Activated CD8-positive, alpha-beta memory T cell treated with anti-CD3 and anti-CD28 coated beads, Interleukin-2, amount 50 U/mL, for 1 hour (primary cell): ENCODE measurements around the gene BRAT1.
"Not testable (repeated sequence)": the region's sequence is repeated elsewhere in the genome, so short reads cannot be mapped to it uniquely, and the experiment has no call there.

Experiments
- DNase-seq: peaks from one replicate; pipeline ENCODE4 v3.0.0-alpha.2; 2020; ENCODE audit errors: extremely low read depth

BRAT1 gene

DNA sequence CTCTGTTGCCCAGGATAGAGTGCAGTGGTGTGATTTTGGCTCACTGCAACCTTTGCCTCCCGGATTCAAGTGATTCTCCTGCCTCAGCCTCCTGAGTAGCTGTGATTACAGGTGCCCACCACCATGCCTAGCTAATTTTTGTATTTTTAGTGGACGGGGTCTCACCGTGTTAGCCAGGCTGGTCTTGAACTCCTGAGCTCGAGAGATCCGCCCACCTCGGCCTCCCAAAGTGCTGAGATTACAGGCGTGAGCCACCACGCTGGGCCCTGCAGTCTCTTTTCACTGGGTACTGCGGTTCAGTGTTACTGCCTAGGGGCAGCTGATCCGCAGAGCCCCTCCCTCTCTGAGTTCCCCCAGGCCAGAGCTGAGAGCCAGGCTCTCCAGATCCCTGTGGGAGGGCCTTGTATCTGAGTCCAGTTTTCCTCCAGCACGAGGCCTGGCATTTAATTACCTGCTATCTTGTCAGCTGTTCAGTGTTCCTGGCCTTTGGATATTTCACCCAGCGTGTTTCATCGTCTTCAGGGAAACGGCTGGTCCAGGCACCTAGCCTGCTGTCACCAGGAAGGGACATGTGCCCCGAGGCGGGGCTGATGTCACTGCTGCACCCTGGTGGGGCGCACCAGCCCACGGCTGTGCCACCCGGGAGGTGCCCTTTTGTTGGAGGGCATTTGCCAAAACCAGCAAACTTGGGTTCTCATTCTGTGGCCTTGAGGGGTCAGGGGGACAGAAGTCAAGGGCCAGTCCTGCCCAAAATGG, 19.3 kb downstream of the BRAT1 start:
- DNase-seq, result not testable (repeated sequence)

DNA sequence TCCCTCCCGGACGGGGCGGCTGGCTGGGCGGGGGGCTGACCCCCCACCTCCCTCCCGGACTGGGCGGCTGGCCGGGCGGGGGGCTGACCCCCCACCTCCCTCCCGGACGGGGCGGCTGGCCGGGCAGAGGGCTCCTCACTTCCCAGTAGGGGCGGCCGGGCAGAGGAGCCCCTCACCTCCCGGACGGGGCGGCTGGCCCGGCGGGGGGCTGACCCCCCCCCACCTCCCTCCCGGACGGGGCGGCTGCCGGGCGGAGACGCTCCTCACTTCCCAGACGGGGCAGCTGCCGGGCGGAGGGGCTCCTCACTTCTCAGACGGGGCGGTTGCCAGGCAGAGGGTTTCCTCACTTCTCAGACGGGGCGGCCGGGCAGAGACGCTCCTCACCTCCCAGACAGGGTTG, 21.1 kb downstream of the BRAT1 start:
- not testable (repeated sequence) for DNase-seq

DNA sequence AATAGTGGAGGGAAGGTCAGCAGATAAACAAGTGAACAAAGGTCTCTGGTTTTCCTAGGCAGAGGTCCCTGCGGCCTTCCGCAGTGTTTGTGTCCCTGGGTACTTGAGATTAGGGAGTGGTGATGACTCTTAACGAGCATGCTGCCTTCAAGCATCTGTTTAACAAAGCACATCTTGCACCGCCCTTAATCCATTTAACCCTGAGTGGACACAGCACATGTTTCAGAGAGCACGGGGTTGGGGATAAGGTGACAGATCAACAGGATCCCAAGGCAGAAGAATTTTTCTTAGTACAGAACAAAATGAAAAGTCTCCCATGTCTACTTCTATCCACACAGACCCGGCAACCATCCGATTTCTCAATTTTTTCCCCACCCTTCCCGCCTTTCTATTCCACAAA, 21.8 kb downstream of the BRAT1 start:
- not testable (repeated sequence) for DNase-seq

DNA sequence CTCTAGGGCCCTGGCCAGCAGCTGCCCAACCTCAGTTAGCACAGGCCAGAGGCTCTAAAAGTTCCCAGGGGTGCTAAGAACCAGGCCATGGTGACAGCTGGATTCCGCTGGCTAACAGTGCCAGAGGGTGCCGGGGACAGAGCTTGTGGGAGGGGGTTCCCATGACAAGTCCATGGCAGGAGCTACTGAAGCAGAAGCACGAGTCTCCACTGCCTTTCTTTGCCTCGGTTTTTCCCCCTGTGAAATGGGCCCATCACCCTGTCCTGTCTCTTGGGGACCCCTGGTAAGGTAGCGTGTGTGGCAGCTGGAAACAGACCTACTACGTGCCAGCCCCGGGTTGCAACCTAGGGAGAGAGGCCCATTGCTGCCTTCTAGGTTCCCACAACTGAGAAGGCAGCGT, 22.5 kb downstream of the BRAT1 start:
- not testable (repeated sequence) for DNase-seq

DNA sequence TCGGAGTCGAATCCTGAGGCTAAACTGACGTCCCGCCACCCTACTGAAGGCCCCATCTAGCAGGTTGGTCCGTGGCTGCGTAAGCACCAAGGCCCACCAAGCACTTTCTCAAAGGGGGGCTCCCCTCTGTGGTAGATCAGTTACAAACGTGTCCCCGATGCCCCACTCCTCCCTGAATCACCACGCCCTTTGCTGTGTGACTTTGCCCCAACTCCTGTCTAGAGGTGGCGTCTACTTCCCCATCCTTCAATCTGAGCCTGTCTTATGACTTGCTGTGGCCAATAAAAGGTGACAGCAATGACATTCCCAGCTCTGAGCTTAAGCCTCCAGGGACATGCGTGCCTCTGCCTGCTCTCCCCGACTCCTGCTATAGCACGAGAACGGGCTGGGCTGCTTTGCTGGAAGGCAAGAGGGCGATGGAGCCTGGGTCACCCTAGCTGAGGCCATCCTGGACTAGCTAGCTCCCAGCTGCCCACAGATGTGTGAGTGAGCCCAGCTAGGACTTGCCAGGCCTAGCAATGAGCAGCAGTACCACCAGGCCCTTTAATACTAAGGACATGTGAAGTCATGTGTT, 23.0 kb downstream of the BRAT1 start:
- DNase-seq, result not testable (repeated sequence)

DNA sequence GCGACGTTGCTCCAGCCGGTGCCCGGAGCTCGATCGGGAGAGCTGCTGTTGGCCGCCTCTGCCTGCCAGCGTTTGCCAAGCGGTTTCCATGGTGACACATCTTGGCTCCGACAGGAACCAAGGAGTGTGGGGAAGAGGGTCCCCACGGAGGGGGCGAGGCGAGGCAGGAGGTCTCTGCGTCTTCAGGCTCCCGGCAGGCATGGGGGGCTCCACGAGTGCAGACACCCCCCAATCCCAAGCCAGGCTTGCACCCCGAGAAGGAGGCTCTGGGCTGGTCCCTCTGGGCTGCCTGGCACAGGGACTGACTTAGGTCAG, 23.6 kb downstream of the BRAT1 start:
- not testable (repeated sequence) for DNase-seq

DNA sequence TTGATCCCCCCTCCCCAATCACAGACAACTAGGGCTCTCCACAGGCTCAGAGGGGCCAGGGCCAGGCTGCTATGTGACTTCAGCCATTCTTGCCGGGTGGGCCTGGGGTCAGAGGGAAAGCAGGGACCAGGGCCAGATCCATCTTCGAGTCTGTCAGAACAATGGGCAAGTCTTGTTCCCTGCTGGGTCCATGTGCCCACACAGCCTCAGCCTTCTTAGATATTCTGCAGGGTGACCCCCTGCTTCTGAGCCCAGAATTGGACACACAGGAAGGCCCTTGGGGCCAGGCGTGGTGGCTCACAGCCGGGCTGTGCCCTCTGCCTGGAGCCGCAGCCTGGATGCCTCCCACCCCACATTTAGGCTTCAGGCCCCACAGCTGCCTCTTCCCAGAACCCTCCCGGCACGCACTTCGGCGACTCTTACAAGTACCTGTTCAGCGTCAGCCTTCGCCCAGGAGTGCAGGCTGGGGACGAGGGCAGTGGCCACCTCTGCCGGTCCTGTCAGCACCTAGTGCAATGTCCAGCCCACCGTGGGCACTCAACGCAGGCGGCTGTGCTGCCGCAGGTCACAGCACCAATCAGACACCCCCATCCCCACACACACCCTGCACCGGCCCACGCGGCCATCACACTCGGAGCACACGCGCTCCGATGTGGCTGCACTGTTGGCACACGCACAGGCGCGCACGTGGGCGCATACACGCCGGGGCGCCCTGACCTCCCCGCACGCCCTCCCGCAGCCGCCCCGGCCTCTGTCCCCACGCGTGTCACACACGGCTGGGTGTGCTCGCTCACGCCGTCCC, 24.1 kb downstream of the BRAT1 start:
- DNase-seq, result not testable (repeated sequence)

DNA sequence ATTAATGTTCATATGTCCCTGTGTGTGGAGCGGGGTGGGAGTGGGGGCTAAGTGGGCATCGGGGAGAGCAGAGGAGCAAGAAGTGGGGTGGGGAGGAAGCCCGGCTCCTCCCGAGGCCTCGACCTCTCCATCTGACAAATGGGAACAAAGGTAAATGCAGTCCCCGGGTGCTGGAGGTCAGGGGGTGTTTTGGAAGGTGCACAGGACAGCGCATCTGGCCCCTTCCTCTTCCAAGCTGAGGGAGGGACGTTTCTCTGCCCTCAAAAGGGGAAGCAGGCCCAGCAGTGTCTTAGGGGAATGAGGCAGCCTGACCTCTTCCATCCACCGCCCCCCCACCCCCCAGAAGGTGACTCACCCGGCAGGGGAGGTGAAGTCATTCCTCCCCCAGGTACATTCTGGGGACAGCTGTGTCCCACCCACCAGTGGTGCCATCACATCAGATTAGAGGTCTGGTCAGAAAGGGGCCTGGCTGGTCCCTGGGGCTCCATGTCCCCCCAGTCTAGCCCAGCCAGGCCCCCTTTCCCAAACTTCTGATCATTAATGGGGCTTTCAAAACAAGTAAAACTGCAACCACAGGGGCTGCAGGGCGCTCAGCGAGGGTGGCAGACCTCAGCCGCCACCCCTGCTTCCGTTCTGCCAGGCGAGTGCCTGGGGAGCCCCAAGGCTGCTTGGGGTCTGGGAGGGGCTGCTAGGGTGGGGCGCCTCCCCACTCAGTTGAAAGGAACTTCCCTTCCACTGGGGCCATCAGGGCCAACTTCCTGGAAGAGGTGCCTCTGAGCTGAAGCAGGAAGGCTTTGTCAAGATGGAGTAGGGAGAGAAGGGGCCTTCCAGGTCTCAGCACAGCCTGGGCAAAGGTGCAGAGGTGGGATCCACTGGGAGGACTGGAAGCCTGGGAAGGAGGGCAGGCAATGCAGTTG, 25.0 kb downstream of the BRAT1 start:
- no peak for DNase-seq

DNA sequence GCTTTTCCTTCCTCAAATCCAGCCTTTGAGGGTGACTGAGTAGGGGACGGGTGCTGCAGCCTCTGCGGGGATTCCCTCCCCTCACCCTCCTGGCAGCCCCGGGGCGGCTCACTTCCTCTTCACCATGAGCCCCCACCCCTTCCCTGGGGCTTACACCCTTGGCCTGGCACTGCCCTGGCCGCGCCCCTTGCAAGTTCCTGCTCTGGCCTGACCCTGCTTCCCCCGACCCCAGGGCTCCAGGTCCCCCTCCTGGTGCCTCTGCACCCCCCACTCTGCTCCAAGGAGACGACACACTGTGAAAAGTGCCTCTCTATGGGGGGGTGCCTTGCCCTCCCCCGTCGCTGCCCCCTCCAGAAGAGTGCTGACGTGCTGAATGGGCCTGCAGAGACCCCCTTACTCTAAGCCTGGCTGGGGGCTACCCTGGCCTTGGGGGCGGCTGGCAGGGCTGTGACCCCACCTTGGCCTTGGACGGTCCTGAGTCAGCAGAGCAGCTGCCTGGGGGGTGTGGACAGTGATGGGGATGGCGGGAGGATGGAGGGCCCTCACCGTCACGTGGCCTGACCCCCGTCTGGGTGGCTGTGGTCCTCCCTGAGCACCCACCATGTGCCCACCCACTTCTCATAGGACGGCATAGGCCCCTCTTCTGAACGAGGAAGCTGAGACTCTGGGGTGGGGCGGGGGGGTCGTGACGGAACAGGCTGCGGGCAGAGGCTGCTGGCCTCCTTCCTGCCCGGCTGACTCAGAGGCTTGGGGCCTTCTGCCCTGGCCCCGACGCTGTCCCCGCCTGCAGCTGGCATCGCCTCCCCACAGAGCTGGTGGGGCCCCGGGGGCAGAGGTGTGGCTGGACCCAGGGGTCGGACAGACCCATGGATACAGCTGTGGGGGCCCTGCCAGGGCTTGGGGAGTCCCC, 25.9 kb downstream of the BRAT1 start:
- DNase-seq, result no peak

DNA sequence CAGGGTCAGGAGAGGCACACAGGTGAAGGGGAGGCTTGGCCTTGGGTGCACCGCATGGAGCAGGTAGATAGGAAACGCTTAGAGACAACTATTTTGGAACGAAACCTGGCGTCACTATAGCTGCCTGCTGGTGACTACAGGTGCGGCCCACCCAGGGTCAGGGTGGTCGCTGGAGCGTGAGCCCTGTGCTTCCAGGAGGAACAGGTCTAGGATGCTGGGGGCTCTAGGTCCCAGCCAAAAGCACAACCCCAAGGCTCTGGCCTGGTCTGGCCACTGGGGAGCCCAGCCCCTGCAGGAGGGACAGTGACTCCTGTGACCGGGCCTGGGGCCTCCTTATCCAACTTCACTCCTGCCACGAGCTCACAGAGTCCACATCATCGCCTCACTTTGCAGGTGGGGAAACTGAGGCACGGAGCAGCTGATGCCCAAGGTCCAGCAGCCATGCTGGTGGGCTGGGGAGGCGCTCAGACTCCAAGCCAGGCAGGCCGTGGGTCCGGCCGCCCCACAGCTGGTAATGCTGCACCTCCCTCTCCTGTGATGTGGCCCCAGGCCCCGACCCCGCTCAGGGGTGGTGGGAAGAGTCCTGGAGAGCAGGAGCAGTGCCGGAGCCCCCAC, 26.7 kb downstream of the BRAT1 start:
- no peak for DNase-seq

DNA sequence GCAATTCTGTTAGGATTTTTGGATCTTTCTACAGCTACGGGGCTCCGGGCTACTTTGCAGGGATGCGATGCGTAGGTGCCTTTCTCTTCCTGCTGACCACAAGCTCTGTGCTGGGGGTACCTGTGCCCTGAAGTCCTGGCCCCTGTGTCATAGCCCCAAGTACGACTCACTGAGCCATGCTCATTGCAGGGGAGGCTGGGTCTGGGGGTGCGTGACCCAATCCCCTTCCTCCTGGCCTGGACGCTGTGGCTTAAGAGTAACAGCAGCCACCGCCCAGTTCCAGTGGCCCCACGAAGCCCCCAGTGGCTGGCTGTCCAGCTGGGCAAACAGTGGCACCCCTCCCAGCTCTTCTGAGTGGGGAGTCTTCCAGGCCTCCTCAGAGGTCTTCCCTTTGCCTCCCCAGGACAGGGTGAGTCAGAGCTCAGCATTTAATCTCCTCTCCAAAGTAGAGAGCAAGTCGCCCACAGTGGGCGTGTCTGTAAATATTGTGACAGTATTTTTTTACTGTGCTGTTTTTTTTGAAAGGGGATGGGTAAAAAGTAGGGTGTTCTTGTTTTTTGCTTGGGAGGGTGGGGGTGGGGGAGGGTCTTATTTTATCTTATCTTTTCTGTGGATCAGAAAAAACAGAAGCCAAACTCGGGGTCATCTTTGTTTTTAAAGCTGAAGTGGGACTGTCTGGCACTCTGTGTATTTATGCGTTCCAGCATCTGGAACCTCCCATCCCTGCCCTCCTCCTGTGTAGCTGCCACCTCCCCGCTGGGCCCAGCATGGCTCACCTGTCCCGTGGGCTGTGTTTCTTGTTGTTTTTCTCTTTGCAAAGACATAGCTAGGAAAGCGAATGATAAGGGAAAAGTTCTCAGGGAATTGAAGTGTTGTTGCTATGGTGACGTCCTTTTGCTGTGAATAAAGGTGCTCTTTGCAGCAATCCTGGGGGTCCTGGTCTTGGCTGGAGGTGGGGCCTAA, 27.5 kb downstream of the BRAT1 start:
- no peak for DNase-seq

DNA sequence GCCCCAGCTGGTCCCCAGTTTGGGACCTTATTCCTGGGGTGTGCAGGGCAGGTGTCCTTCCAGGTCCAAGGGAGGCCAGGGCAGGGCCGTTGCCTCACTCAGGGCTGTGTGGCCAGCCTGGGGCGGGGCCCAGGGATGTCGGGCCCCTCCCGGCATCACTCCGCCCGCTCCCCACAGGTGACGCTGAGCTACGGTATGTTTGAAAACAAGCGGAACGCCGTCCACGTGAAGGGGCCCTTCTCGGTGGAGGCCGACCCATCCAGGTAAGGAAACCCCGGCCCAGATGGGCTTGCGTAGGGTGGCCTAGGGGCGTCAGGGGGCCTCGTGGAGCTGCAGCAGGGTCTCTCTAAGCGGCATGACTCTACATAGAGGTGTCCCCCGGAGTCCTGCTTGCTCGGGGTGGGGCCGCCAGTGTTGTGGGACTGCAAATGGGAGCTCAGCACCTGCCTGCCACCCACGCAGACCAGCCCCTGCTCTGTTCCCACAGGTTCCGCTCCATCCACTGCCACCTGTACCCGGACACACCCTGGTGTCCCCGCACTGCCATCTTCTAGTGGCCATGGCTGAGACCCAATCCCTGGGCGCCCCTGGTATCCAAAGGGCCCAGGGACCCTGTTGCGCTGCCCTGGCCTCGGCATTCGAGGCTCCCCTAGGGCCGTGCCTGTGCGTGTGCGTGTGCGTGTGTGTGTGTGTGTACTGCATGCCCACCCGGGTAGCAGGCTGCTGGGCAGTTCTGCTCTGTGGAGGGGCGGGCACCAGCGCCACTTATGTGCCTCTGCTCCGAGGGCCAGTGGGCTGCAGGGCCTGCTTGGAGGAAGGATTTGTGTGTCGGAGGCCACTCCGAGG, 28.4 kb downstream of the BRAT1 start:
- DNase-seq, result no peak

DNA sequence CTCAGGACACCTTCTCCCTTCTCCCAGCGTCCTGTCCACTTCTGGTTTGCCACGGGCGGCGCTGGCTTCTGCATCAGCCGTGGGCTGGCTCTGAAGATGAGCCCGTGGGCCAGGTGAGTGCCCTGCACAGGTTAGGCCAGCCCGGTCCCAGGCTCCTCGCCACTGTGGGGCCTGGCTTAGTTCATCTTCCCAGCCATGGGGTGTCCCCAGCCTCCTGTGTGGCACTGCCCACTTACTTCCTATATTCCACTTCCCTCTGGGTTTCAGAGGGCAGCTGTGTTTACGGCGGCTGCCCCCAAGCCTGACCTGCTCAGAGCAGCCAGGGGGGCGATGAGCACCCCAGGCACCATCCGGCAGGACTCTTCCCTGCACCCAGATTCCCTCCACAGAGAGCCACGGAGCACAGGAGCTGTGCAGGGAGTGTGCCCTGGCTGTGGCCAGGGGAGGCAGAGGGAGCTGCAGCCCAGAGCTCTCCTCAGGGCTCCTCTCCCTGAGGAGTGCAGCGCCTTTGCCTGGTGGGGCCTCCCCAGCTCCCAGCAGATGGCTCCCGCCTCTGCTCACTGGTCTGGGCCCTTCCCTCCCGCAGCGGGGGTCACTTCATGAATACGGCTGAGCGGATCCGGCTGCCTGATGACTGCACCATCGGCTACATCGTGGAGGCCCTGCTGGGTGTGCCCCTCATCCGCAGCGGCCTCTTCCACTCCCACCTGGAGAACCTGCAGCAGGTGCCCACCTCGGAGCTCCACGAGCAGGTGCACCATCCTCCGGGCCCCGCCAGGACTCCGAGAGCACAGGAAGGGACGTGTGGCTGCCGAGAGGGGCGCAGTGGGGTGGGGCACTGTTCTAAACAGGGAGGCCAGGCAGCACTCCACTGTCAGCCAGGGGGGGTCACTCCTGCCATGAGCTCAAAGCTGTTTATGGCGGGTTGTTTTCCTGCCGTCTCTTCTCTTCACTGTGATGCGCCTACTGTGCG, 29.4 kb downstream of the BRAT1 start:
- DNase-seq, result no peak

DNA sequence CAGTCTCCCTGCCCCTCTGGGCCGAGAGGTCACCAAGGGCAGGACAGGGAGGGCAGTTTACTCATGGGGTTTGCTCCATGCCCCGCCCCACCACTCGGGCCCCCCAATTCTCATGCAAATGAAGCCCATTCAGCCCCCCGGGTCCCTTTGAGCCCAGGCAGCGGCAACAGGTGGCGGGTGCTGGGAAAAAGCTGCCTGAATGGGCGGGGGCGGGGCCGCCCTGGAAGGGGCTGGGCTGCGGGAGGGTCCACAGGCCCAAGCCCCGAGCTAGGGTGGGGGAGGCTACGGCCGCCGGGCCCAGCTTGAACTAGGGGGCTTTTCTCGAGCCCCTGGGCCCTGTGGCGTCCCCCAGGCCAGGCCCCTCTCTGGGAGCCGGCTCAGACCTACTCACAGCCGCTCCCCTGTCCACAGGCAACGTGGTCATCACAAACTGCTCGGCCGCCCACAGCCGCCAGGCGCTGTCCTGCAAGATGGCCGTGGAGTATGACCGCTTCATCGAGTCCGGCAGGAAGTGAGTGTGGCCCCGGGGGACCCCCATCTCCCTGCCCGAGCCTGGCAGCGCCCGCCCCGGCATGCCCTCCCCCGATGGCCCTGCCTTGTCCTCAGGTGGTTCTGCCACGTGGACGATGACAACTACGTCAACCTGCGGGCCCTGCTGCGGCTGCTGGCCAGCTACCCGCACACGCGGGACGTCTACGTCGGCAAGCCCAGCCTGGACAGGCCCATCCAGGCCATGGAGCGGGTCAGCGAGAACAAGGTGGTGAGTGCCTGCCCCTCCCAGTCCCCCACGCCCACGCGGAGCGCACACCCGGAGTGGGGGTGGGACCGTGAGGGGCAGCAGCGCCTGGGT, 30.3 kb downstream of the BRAT1 start:
- DNase-seq, result no peak

DNA sequence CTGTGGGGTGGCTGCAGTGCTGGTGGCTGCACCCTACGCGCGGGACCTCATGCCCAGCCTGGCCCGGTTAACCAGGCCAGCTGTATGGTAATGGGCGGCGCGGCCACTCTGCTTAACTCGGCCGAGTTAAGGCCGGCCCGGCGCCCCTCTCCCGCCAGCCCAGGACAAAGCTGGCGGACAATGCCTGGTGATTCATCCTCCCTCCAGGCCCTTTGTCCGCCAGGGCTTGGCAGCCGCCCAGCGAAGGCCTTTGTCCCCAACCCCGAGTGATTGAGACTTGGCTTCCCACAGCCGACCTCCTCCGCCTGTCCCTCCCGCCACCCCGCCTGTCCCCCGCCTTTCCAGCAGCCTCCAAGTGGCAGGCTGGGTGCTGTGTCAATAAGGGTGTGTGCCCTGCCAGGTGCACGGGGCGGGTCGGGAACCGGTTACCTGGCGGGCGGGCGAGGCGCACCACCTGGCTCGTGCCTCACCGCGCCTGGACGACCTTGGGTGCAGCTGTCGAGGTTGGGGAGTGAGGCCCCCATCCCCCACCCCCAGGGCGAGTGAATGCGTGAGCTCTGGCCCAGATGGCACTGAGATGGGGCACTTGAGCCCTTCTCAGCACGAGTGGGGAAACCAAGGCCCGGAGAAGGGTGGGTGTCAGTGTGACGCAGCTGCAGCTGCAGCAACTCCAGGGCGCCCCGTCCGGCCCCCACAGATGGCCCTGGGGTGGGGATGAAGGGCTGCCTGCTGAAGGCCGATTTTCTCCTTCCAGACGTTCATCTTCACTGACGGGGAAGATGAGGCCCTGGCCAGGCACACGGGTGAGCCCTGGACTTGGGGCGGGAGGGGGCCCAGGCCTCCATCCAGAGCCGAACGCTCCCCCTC, 31.1 kb downstream of the BRAT1 start:
- no peak for DNase-seq
